Activated effector memory CD4-positive, alpha-beta T cell treated with anti-CD3 and anti-CD28 coated beads, Interleukin-2, amount 50 U/mL, for 16 hours (primary cell): ENCODE measurements around the gene SRGAP2B.
"Not testable (repeated sequence)": the region's sequence is repeated elsewhere in the genome, so short reads cannot be mapped to it uniquely, and the experiment has no call there.

Experiments used
- DNase-seq: peaks from one replicate; pipeline ENCODE4 v3.0.0-alpha.2; 2020

Gene SRGAP2B

GRCh38 chr1:144990611-144991010 is 104.5 kb downstream of the SRGAP2B start:
- DNase-seq, result not testable (repeated sequence)

GRCh38 chr1:144987131-144987530 is 108.0 kb downstream of the SRGAP2B start:
- DNase-seq, result not testable (repeated sequence)

GRCh38 chr1:144986171-144986860 is 108.8 kb downstream of the SRGAP2B start:
- DNase-seq, result not testable (repeated sequence)

- not testable (repeated sequence) for DNase-seq
These were observed 109.5 kb downstream of the SRGAP2B start for GRCh38 chr1:144985550-144986170.

GRCh38 chr1:144982802-144983525 is 112.2 kb downstream of the SRGAP2B start:
- DNase-seq, result not testable (repeated sequence)

- DNase-seq, result not testable (repeated sequence)
These were observed 114.0 kb downstream of the SRGAP2B start for GRCh38 chr1:144981157-144981556.

- DNase-seq, result not testable (repeated sequence)
These were observed 115.0 kb downstream of the SRGAP2B start for GRCh38 chr1:144979960-144980595.

- not testable (repeated sequence) for DNase-seq
These were observed 117.3 kb downstream of the SRGAP2B start for GRCh38 chr1:144977856-144978255.

- not testable (repeated sequence) for DNase-seq
These were observed 123.2 kb downstream of the SRGAP2B start for GRCh38 chr1:144971936-144972335.

- DNase-seq, result not testable (repeated sequence)
These were observed 128.6 kb downstream of the SRGAP2B start for GRCh38 chr1:144966488-144966887.

- not testable (repeated sequence) for DNase-seq
These were observed 130.4 kb downstream of the SRGAP2B start for GRCh38 chr1:144964765-144965164.

GRCh38 chr1:144964186-144964585 is 130.9 kb downstream of the SRGAP2B start:
- DNase-seq, result not testable (repeated sequence)

GRCh38 chr1:144963571-144963970 is 131.6 kb downstream of the SRGAP2B start:
- DNase-seq, result not testable (repeated sequence)

- not testable (repeated sequence) for DNase-seq
These were observed 133.2 kb downstream of the SRGAP2B start for GRCh38 chr1:144961604-144962583.

- not testable (repeated sequence) for DNase-seq
These were observed 134.1 kb downstream of the SRGAP2B start for GRCh38 chr1:144960929-144961488.

- DNase-seq, result not testable (repeated sequence)
These were observed 146.7 kb downstream of the SRGAP2B start for GRCh38 chr1:144948390-144948789.

- DNase-seq, result not testable (repeated sequence)
These were observed 147.6 kb downstream of the SRGAP2B start for GRCh38 chr1:144947495-144947894.

GRCh38 chr1:144946525-144947480 is 148.3 kb downstream of the SRGAP2B start:
- not testable (repeated sequence) for DNase-seq

- DNase-seq, result not testable (repeated sequence)
These were observed 153.4 kb downstream of the SRGAP2B start for GRCh38 chr1:144941710-144942109.

GRCh38 chr1:144940054-144940453 is 155.1 kb downstream of the SRGAP2B start:
- not testable (repeated sequence) for DNase-seq
